ENCODE data around the gene MLXIPL.
"Not testable (repeated sequence)": the region's sequence is repeated elsewhere in the genome, so short reads cannot be mapped to it uniquely, and the experiment has no call there.

The MLXIPL gene

GRCh38 chr7:73572767-73573186 lies 51.5 kb downstream of the MLXIPL start:
- no peaks in the 10 kb centered on the region for H3K9me3 ChIP-seq (ENCODE audit: insufficient read depth, low read length)
- no peak for TF ChIP-seq YY1 (IDR thresholded peaks at IDR 0.05; ENCODE audit: insufficient read depth, insufficient read length)
- TF ChIP-seq SUZ12 (IDR thresholded peaks at IDR 0.05; ENCODE audit: extremely low read depth, insufficient read depth, insufficient read length), result no peak
- TF ChIP-seq ZNF274 (IDR thresholded peaks at IDR 0.05; ENCODE audit: low read depth, low read length), result no peak
- H3K4me3 ChIP-seq (ENCODE audit: insufficient read length, low read depth), result no peak overlapping the region
- H3K9ac ChIP-seq (ENCODE audit: insufficient read length, low read depth), result no peak overlapping the region
- no peaks in the 10 kb centered on the region for H3K27me3 ChIP-seq (ENCODE audit: insufficient read depth, insufficient read length)
- no peak for DNase-seq (ENCODE audit: low read depth, low spot score)
- peaks cover 67% of the 10 kb centered on the region for H3K36me3 ChIP-seq (ENCODE audit: insufficient read depth, insufficient read length, low read length)
- peaks cover 3% of the 10 kb centered on the region for H3K4me1 ChIP-seq (ENCODE audit: insufficient read depth, insufficient read length)

- no peak for DNase-seq (ENCODE audit: low read depth, low spot score)
- H3K4me1 ChIP-seq (ENCODE audit: insufficient read depth, insufficient read length), result no peaks in the 10 kb centered on the region
- H3K27me3 ChIP-seq (ENCODE audit: insufficient read depth, insufficient read length), result no peaks in the 10 kb centered on the region
- no peaks in the 10 kb centered on the region for H3K9me3 ChIP-seq (ENCODE audit: insufficient read depth, low read length)
- no peak for TF ChIP-seq YY1 (IDR thresholded peaks at IDR 0.05; ENCODE audit: insufficient read depth, insufficient read length)
- TF ChIP-seq SUZ12 (IDR thresholded peaks at IDR 0.05; ENCODE audit: extremely low read depth, insufficient read depth, insufficient read length), result no peak
- no peak for TF ChIP-seq ZNF274 (IDR thresholded peaks at IDR 0.05; ENCODE audit: low read depth, low read length)
- H3K9ac ChIP-seq (ENCODE audit: insufficient read length, low read depth), result no peak overlapping the region
- H3K4me3 ChIP-seq (ENCODE audit: insufficient read length, low read depth), result no peak overlapping the region
- peaks cover 61% of the 10 kb centered on the region for H3K36me3 ChIP-seq (ENCODE audit: insufficient read depth, insufficient read length, low read length)
Measured at GRCh38 chr7:73570977-73571376, 53.3 kb downstream of the MLXIPL start.

GRCh38 chr7:73570521-73570920 lies 53.8 kb downstream of the MLXIPL start:
- Histone ChIP-seq H3K9me3 (ENCODE audit: insufficient read depth, low read length) (no peaks in the 10 kb centered on the region), H3K4me3 (ENCODE audit: insufficient read length, low read depth) (no peak overlapping the region), H3K27me3 (ENCODE audit: insufficient read depth, insufficient read length) (no peaks in the 10 kb centered on the region), H3K4me1 (ENCODE audit: insufficient read depth, insufficient read length) (no peaks in the 10 kb centered on the region), H3K9ac (ENCODE audit: insufficient read length, low read depth) (no peak overlapping the region), H3K36me3 (ENCODE audit: insufficient read depth, insufficient read length, low read length) (peaks cover 57% of the 10 kb centered on the region)
- no peak for DNase-seq (ENCODE audit: low read depth, low spot score)
- TF ChIP-seq ZNF274 (IDR thresholded peaks at IDR 0.05; ENCODE audit: low read depth, low read length), result no peak
- TF ChIP-seq SUZ12 (IDR thresholded peaks at IDR 0.05; ENCODE audit: extremely low read depth, insufficient read depth, insufficient read length), result no peak
- no peak for TF ChIP-seq YY1 (IDR thresholded peaks at IDR 0.05; ENCODE audit: insufficient read depth, insufficient read length)

- no peak overlapping the region for H3K4me3 ChIP-seq (ENCODE audit: insufficient read length, low read depth)
- peaks cover 48% of the 10 kb centered on the region for H3K36me3 ChIP-seq (ENCODE audit: insufficient read depth, insufficient read length, low read length)
Measured at GRCh38 chr7:73569042-73569608, 55.2 kb downstream of the MLXIPL start.

GRCh38 chr7:73567846-73568685 lies 56.3 kb downstream of the MLXIPL start:
- no peaks in the 10 kb centered on the region for H3K9me3 ChIP-seq (ENCODE audit: insufficient read depth, low read length)
- no peaks in the 10 kb centered on the region for H3K4me1 ChIP-seq (ENCODE audit: insufficient read depth, insufficient read length)
- no peak overlapping the region for H3K9ac ChIP-seq (ENCODE audit: insufficient read length, low read depth)
- no peak for TF ChIP-seq YY1 (IDR thresholded peaks at IDR 0.05; ENCODE audit: insufficient read depth, insufficient read length)
- no peak for TF ChIP-seq SUZ12 (IDR thresholded peaks at IDR 0.05; ENCODE audit: extremely low read depth, insufficient read depth, insufficient read length)
- TF ChIP-seq ZNF274 (IDR thresholded peaks at IDR 0.05; ENCODE audit: low read depth, low read length), result no peak
- no peaks in the 10 kb centered on the region for H3K27me3 ChIP-seq (ENCODE audit: insufficient read depth, insufficient read length)
- no peak overlapping the region for H3K4me3 ChIP-seq (ENCODE audit: insufficient read length, low read depth)
- H3K36me3 ChIP-seq (ENCODE audit: insufficient read depth, insufficient read length, low read length), result peaks cover 38% of the 10 kb centered on the region
- DNase-seq (ENCODE audit: low read depth, low spot score), result no peak

More at GRCh38 chr7:73569042-73569608, 55.2 kb downstream of the MLXIPL start:
- TF ChIP-seq ZNF274 (IDR thresholded peaks at IDR 0.05; ENCODE audit: low read depth, low read length), result no peak
- no peak for TF ChIP-seq YY1 (IDR thresholded peaks at IDR 0.05; ENCODE audit: insufficient read depth, insufficient read length)
- TF ChIP-seq SUZ12 (IDR thresholded peaks at IDR 0.05; ENCODE audit: extremely low read depth, insufficient read depth, insufficient read length), result no peak
- Histone ChIP-seq H3K27me3 (ENCODE audit: insufficient read depth, insufficient read length) (no peaks in the 10 kb centered on the region), H3K4me1 (ENCODE audit: insufficient read depth, insufficient read length) (no peaks in the 10 kb centered on the region), H3K9me3 (ENCODE audit: insufficient read depth, low read length) (no peaks in the 10 kb centered on the region), H3K9ac (ENCODE audit: insufficient read length, low read depth) (no peak overlapping the region)
- no peak for DNase-seq (ENCODE audit: low read depth, low spot score)

- peaks cover 28% of the 10 kb centered on the region for H3K36me3 ChIP-seq (ENCODE audit: insufficient read depth, insufficient read length, low read length)
- no peak for DNase-seq (ENCODE audit: low read depth, low spot score)
Measured at GRCh38 chr7:73567140-73567539, 57.2 kb downstream of the MLXIPL start.

GRCh38 chr7:73566431-73566830 lies 57.9 kb downstream of the MLXIPL start:
- DNase-seq (ENCODE audit: low read depth, low spot score); H3K9me3 ChIP-seq (ENCODE audit: insufficient read depth, low read length); H3K27me3 ChIP-seq (ENCODE audit: insufficient read depth, insufficient read length); H3K4me3 ChIP-seq (ENCODE audit: insufficient read length, low read depth); H3K9ac ChIP-seq (ENCODE audit: insufficient read length, low read depth); H3K4me1 ChIP-seq (ENCODE audit: insufficient read depth, insufficient read length): not testable (repeated sequence)
- H3K36me3 ChIP-seq (ENCODE audit: insufficient read depth, insufficient read length, low read length), result peaks cover 24% of the 10 kb centered on the region

More at GRCh38 chr7:73567140-73567539, 57.2 kb downstream of the MLXIPL start:
- Histone ChIP-seq H3K9me3 (ENCODE audit: insufficient read depth, low read length) (no peaks in the 10 kb centered on the region), H3K4me3 (ENCODE audit: insufficient read length, low read depth) (no peak overlapping the region), H3K4me1 (ENCODE audit: insufficient read depth, insufficient read length) (no peaks in the 10 kb centered on the region), H3K9ac (ENCODE audit: insufficient read length, low read depth) (no peak overlapping the region), H3K27me3 (ENCODE audit: insufficient read depth, insufficient read length) (no peaks in the 10 kb centered on the region)
- no peak for TF ChIP-seq ZNF274 (IDR thresholded peaks at IDR 0.05; ENCODE audit: low read depth, low read length)
- TF ChIP-seq SUZ12 (IDR thresholded peaks at IDR 0.05; ENCODE audit: extremely low read depth, insufficient read depth, insufficient read length), result no peak
- TF ChIP-seq YY1 (IDR thresholded peaks at IDR 0.05; ENCODE audit: insufficient read depth, insufficient read length), result no peak

Data from NT2/D1 (cell line).